Hepatocyte (in vitro differentiated cells): ENCODE results near the gene SLIT1.

Source experiments
- EZH2 ChIP-seq: fragments of 200-600 bp; sonication (generic); IDR thresholded peaks from 2 replicates; pipeline ENCODE4 v1.6.1; 2016; ENCODE audit warnings: antibody characterized with exemption, mild to moderate bottlenecking, borderline replicate concordance
- EZH2phosphoT487 ChIP-seq: fragments of 200-600 bp; sonication (generic); IDR thresholded peaks from one replicate; pipeline ENCODE4 v1.6.1; 2018; ENCODE audit warnings: antibody characterized with exemption, mild to moderate bottlenecking, low read depth, moderate library complexity; ENCODE audit not compliant: unreplicated experiment, severe bottlenecking
- TF ChIP-seq, protein P1 (sequence below): fragments of 200-600 bp; sonication (generic); IDR thresholded peaks from 2 replicates; pipeline ENCODE4 v1.5.1; 2016; ENCODE audit warnings: antibody characterized with exemption, mild to moderate bottlenecking; ENCODE audit not compliant: poor library complexity

DNA sequence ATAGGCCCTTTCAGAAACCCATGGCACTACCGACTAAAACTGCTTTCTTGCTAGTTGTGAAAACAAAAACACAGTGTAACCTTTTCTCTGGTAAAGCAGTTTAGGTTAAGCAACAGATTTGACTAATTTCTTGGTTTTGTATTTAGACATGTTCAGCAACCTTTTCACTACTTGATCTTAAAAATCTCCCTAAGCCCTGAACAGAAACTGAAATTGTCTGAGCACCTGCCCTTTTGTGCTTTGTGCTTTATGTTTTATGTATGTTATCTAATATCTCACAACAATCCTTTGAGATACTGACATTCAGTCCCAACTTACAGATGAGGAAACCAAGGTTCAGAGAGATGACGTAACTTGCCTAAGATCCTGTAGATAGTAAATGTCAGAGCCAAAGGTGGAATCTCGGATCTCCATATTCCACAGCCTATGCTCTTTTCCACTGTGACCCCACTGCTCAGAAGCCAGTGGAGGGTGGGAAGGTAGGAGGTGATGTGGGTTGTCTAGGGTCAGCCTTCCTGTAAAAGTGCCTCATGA lies 207.1 kb downstream of the SLIT1 start:
- TF ChIP-seq, protein P1, sequence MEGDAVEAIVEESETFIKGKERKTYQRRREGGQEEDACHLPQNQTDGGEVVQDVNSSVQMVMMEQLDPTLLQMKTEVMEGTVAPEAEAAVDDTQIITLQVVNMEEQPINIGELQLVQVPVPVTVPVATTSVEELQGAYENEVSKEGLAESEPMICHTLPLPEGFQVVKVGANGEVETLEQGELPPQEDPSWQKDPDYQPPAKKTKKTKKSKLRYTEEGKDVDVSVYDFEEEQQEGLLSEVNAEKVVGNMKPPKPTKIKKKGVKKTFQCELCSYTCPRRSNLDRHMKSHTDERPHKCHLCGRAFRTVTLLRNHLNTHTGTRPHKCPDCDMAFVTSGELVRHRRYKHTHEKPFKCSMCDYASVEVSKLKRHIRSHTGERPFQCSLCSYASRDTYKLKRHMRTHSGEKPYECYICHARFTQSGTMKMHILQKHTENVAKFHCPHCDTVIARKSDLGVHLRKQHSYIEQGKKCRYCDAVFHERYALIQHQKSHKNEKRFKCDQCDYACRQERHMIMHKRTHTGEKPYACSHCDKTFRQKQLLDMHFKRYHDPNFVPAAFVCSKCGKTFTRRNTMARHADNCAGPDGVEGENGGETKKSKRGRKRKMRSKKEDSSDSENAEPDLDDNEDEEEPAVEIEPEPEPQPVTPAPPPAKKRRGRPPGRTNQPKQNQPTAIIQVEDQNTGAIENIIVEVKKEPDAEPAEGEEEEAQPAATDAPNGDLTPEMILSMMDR: no peak
- TF ChIP-seq EZH2 (no peak), EZH2phosphoT487 (no peak)
